ENCODE measurements around the gene SMCO1.
A peak's percentile ranks its signal among the peaks of the same experiment; 100 is the strongest.
"Not testable (repeated sequence)": the region's sequence is repeated elsewhere in the genome, so short reads cannot be mapped to it uniquely, and the experiment has no call there.

SMCO1 gene

GRCh38 chr3:196519718-196520082 lies 4.6 kb upstream of the SMCO1 start:
- no peak for DNase-seq

DNA sequence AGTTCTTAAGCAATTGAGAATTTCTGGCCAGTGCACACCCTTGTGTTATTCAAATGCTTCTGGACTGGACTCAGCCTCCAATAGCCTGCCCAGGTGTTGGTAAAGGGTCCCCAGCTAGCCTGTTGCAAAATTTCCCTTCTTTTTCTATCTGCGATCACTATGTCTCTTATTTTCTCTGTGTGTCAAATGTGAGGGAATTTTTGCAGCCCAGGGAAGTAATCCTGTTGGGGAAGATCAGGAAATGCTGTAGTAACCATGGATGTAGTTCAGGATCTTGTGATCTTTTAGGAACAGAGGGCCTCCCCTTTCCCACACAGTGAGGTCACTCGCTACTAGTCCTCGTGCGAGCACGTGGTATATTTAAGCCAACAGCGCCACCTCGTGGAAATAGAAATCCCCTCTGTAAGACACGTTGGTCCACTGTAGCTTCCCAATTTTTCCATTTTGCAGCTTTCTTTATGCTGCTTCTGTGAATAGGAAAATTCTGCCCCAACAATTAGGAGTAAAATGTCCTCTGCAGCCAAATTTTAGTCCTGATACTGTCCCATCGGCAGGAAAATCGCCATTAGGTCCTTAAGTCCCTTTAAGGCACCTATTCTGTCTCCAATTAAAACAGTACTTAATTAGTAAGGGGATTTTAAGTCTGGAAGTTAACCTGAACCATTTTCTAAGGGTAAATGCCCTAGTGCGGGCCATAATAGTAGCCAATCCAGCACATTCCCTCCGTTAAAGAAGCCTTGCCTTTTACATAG lies 4.0 kb upstream of the SMCO1 start:
- DNase-seq = no peak

GRCh38 chr3:196517919-196518318 lies 2.8 kb upstream of the SMCO1 start:
- no peak for DNase-seq

DNA sequence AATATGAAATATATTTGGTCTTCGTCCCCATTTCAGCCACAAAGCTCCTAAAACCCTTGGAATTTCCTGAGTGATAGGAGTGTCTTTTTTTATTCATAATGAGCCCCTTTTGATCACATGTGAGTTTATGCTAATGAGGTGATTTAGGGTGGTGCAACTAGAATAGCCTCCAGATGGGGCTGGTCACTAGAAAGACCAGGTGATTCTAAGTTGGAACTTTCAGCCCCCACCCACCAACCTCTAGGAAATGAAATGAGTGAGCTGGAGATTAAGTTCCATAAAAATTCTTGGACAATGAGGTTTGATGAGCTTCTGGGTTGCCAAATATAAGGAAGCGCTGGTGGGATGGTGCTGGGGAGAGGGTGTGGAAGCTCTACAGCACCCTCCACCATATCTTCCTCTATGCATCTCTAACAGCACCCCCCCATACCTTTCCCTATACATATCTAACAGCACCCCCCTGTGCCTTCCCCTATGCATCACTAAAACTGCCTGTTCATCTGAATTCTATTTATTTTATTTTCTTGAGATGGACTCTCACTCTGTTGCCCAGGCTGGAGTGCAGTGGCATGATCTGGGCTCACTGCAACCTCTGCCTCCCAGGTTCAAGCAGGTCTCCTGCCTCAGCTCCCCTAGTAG lies 2.1 kb upstream of the SMCO1 start:
- no peak for DNase-seq

DNA sequence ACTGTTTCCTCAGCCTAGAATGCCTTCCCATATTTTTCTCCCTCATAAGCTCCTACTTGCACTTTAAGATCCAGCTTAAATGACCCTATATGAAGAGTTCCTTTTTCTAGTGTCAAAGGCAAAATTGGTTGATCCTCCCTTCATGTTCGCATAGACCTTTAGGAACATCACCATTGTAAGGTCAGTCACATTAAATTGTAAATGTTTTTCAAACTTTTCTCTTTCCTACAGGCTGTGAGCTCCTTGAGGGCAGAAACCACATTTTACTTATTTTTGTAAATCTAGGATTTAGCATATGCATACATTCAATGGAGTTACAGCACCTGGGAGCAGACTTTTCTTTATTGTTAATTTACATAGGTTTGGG lies 813 bp downstream of the SMCO1 start:
- no peak for DNase-seq

GRCh38 chr3:196513697-196514349 lies 1.3 kb downstream of the SMCO1 start:
- DNase-seq = no peak

DNA sequence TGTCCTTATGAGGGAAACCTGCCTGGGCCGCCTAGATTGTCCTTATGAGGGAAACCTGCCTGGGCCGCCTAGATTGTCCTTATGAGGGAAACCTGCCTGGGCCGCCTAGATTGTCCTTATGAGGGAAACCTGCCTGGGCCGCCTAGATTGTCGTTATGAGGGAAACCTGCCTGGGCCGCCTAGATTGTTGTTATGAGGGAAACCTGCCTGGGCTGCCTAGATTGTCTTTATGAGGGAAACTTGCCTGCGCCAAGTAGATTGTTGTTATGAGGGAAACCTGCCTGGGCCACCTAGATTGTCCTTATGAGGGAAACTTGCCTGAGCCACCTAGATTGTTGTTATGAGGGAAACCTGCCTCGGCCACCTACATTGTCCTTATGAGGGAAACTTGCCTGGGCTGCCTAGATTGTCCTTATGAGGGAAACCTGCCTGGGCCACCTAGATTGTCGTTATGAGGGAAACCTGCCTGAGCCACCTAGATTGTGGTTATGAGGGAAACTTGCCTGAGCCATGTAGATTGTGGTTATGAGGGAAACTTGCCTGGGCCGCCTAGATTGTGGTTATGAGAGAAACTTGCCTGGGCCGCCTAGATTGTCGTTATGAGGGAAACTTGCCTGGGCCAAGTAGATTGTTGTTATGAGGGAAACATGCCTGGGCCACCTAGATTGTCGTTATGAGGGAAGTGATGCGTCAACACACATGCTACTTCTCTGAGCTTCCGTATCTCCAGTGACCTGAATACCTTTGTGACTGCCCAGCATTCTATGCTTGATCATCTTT lies 3.3 kb downstream of the SMCO1 start:
- not testable (repeated sequence) for DNase-seq

- DNase-seq = not testable (repeated sequence)
Observed at GRCh38 chr3:196511108-196511507, 4.0 kb downstream of the SMCO1 start.

DNA sequence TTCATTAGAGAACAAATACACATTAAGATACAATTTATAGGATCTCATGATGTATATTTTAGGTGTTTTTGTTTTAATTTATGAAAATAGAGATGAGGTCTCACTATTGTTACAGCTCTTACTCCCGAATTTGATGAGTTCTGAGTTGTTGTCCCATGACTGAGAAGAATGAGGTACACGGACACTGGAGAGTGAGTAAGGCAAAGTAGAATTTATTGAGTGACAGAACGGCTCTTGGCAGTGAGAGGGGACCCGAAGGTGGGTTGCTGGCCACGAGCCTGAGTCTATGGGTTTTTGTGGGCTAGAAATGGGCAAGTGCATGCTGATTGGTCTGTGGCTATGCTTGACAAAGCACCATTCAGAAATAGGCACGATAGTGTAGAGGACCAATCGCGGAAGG lies 8.5 kb downstream of the SMCO1 start:
- DNase-seq = no peak

GRCh38 chr3:196504556-196504955 lies 10.6 kb downstream of the SMCO1 start:
- no peak for DNase-seq

GRCh38 chr3:196504077-196504398 lies 11.1 kb downstream of the SMCO1 start:
- not testable (repeated sequence) for DNase-seq

- peak; percentile 83 for DNase-seq
Observed at GRCh38 chr3:196503196-196504076, 11.7 kb downstream of the SMCO1 start, which contains the start of gene RNF168. Gene RNF168 (minus strand): TSS chr3:196503768. CDS start chr3:196503173, 595 bp downstream.

GRCh38 chr3:196502775-196503195 lies 12.4 kb downstream of the SMCO1 start:
- DNase-seq = no peak

GRCh38 chr3:196501316-196502044 lies 13.7 kb downstream of the SMCO1 start:
- DNase-seq = no peak

GRCh38 chr3:196499807-196500524 lies 15.2 kb downstream of the SMCO1 start:
- no peak for DNase-seq

GRCh38 chr3:196499061-196499460 lies 16.1 kb downstream of the SMCO1 start:
- DNase-seq = no peak

DNA sequence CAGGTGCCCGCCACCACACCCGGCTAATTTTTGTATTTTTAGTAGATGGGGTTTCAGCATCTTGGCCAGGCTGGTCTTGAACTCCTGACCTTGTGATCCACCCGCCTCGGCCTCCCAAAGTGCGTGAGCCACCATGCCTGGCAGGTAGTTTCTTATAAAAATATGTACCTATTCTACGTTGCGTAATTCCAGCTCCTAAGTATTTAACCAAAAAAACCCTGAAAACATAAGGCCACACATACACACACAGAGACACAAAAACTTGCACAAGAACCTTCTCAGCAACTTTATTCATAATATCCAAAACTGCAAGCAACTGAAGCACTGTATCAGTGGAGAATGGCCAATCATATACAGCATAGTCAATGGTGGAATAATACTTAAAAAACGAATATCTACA lies 16.8 kb downstream of the SMCO1 start:
- DNase-seq = no peak

- no peak for DNase-seq
Observed at GRCh38 chr3:196496183-196496582, 19.0 kb downstream of the SMCO1 start.

DNA sequence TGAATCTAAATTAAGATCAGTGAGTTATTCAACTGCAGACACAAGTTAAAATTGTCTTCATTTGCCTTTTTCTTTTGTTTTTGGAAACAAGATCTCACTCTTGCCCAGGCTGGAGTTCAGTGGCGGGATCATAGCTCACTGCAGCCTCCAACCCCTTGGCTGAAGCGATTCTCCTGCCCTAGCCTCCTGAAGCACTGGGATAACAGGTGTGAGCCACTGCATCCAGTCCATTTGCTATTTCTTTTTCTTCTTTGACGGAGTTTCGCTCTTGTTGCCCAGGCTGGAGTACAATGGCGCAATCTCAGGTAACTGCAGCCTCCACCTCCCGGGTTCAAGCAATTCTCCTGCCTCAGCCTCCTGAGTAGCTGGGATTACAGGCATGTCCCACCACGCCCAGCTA lies 21.9 kb downstream of the SMCO1 start:
- no peak for DNase-seq

- DNase-seq = no peak
Observed at GRCh38 chr3:196492080-196492479, 23.1 kb downstream of the SMCO1 start.

GRCh38 chr3:196489747-196490146 lies 25.4 kb downstream of the SMCO1 start:
- DNase-seq = no peak

All from cortex of kidney (tissue), 1 donor.